Aorta (tissue), 5 donors: ENCODE results near the gene NFU1. TPM values are rescaled to one million over a fixed set of nuclear protein-coding genes. Genes with fewer than 3 reads are reported as not detected.

Experiments
- ATAC-seq: fragments of 200-7000 bp; cut with Tn5 transposase; one replicate; pipeline ENCODE4 v1.9.1; 2022; ENCODE audit warnings: moderate library complexity; ENCODE audit not compliant: low FRiP score
- DNase-seq, 2 donors: peaks; one replicate each; pipeline ENCODE4 v3.0.0-alpha.2; 2020
- H3K27ac ChIP-seq, 2 donors: one replicate each; pipeline ENCODE4 v1.5.1; 2013; ENCODE audit warnings: low read length in 2 of 2, mild to moderate bottlenecking in 2 of 2, moderate library complexity in 2 of 2, control low read depth in 1 of 2, inconsistent platforms in 1 of 2, low read depth in 1 of 2
- H3K27me3 ChIP-seq, 2 donors: one replicate each; pipeline ENCODE4 v1.6.1; 2013; ENCODE audit warnings: control low read depth in 1 of 2, low read length in 1 of 2, mild to moderate bottlenecking in 1 of 2, moderate library complexity in 1 of 2; ENCODE audit not compliant: insufficient read depth in 2 of 2, control insufficient read depth in 1 of 2
- H3K36me3 ChIP-seq, 2 donors: one replicate each; pipeline ENCODE4 v1.6.1; 2013; ENCODE audit warnings: control low read depth in 1 of 2, low read length in 1 of 2, mild to moderate bottlenecking in 1 of 2; ENCODE audit not compliant: insufficient read depth in 2 of 2, control insufficient read depth in 1 of 2
- H3K4me1 ChIP-seq, 2 donors: one replicate each; pipeline ENCODE4 v1.6.1; 2013; ENCODE audit warnings: low read length in 2 of 2, control low read depth in 1 of 2, mild to moderate bottlenecking in 1 of 2, moderate library complexity in 1 of 2; ENCODE audit not compliant: insufficient read depth in 2 of 2, control insufficient read depth in 1 of 2
- H3K4me3 ChIP-seq, 2 donors: one replicate each; pipeline ENCODE4 v1.5.1; 2013; ENCODE audit warnings: low read length in 2 of 2, control low read depth in 1 of 2, mild to moderate bottlenecking in 1 of 2
- H3K9me3 ChIP-seq: one replicate; pipeline ENCODE4 v1.6.1; 2013; ENCODE audit warnings: mild to moderate bottlenecking, low read length; ENCODE audit not compliant: control insufficient read depth
- WGBS, 2 donors: extraction: QIAGEN DNeasy Blood & Tissue Kit; methylation state at CpG; one replicate each; pipeline ENCODE4 v1.1.7; 2013; 5-methylcytosine and 5-hydroxymethylcytosine counted together
- intact Hi-C, 2 donors: fragments of 100-400 bp; cut with DNase I; formaldehyde crosslinking; loops; one replicate each; pipeline versions ENCODE4 v1.14.2 to v1.15.0; 2022
- polyA plus RNA-seq, 2 donors: library from polyadenylated mRNA; stranded (reverse); fragments of 200-250 nt; gene quantifications; one replicate each; pipeline ENCODE4 v1.2.3, GENCODE V29; 2013
- total RNA-seq, 2 donors: library from RNA; stranded (reverse); fragmentation: NEBNext Ultra II Directional; extraction: Animal tissue kit (Norgen Biotek cat#: 25700); gene quantifications; one replicate each; pipeline ENCODE4 v1.2.1, GENCODE V29; 2021
- donor health status: healthy with polysubstance abuse.
- donor health status: Bipolar disorder and iron deficiency.
- donor health status: DM: no; HTN: no; CAD: no.
- donor health status: DM: no; HTN: no; CAD: no.
- donor health status: DM: yes; HTN: yes; CAD: no.

Gene NFU1
- total and polyA plus RNA-seq, 4 donors: 39.8 to 101 (median 50.9) TPM

- Histone ChIP-seq H3K9me3 (no peaks in the 10 kb centered on the region), H3K27me3 (no peaks in the 10 kb centered on the region), H3K4me1 (no peaks in the 10 kb centered on the region), H3K4me3 (no peak overlapping the region), H3K27ac (no peak overlapping the region), H3K36me3 (peaks cover 3% of the 10 kb centered on the region in 2 donors)
- DNase-seq (no peak), ATAC-seq (no peak)
- 83 to 84% methylated on average over 1 of the region's 1 CpG for WGBS, 2 donors
- intact Hi-C loops: no loop called here
These were observed 21.1 kb downstream of the NFU1 start for GRCh38 chr2:69416147-69416546.

- Histone ChIP-seq H3K9me3 (no peaks in the 10 kb centered on the region), H3K27me3 (no peaks in the 10 kb centered on the region), H3K4me3 (no peak overlapping the region), H3K27ac (no peak overlapping the region), H3K4me1 (no peaks in the 10 kb centered on the region), H3K36me3 (peaks cover 3 to 5% of the 10 kb centered on the region in 2 donors)
- no peak for ATAC-seq
- intact Hi-C loops: no loop called here
- DNase-seq: no peak
These were observed 26.1 kb downstream of the NFU1 start for GRCh38 chr2:69411120-69411519.

- no peaks in the 10 kb centered on the region for H3K9me3 ChIP-seq
- H3K4me1 ChIP-seq: no peaks in the 10 kb centered on the region
- DNase-seq (no peak), ATAC-seq (no peak)
- H3K27ac ChIP-seq: no peak overlapping the region
- H3K27me3 ChIP-seq: no peaks in the 10 kb centered on the region
- H3K4me3 ChIP-seq: no peak overlapping the region
- intact Hi-C loops: no loop called here
- H3K36me3 ChIP-seq: peaks cover 0 to 4% of the 10 kb centered on the region in 2 donors
These were observed 31.9 kb downstream of the NFU1 start for GRCh38 chr2:69405306-69405705.

DNA sequence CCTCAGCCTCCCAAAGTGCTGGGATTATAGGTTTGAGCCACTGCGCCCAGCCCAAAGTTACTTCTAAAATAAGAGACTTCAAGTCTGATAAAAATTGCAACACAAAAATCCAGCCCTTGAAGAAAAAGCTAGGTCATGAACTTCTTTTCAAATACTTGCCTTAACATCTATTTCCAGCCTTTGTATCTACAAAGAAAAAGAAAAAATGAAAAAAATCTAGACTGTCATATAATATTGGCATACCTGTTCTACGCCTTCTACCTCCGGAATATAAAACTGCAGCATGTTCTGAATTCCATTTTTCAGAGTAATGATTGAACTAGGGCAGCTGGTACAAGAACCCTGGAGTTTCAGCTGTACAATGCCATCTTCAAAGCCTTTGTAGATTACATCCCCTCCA, 37.1 kb downstream of the NFU1 start:
- no peaks in the 10 kb centered on the region for H3K4me1 ChIP-seq
- no peak overlapping the region for H3K4me3 ChIP-seq
- 97 to 98% methylated on average over 3 of the region's 3 CpGs for WGBS, 2 donors
- no peaks in the 10 kb centered on the region for H3K27me3 ChIP-seq
- no peak for ATAC-seq
- H3K36me3 ChIP-seq: peaks cover 0 to 2% of the 10 kb centered on the region in 2 donors
- no peak overlapping the region for H3K27ac ChIP-seq
- intact Hi-C loops: no loop called here
- DNase-seq: no peak
- H3K9me3 ChIP-seq: no peaks in the 10 kb centered on the region

DNA sequence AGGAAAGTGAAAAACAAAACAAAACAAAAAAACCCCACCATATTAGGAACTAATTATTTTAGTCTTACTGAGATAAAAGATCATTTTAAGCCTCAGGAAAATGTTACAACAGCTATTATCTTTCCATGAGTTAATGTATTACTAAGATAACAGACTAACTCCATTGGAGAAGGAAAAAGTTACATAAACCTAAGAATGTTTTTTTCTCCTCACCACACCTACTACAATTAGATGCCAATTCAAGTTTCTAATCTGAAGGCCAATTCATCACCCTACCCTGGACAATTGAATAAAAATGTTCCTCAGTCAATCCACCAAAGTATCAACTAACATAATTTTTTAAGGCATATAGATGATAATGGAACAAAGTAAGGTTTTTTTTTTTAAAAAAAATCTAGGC, 40.0 kb downstream of the NFU1 start:
- DNase-seq: no peak
- Histone ChIP-seq H3K27me3 (no peaks in the 10 kb centered on the region), H3K9me3 (no peaks in the 10 kb centered on the region), H3K27ac (no peak overlapping the region), H3K4me3 (no peak overlapping the region), H3K36me3 (peaks cover 0 to 2% of the 10 kb centered on the region in 2 donors), H3K4me1 (no peaks in the 10 kb centered on the region)
- ATAC-seq: no peak
- intact Hi-C loops: no loop called here

DNA sequence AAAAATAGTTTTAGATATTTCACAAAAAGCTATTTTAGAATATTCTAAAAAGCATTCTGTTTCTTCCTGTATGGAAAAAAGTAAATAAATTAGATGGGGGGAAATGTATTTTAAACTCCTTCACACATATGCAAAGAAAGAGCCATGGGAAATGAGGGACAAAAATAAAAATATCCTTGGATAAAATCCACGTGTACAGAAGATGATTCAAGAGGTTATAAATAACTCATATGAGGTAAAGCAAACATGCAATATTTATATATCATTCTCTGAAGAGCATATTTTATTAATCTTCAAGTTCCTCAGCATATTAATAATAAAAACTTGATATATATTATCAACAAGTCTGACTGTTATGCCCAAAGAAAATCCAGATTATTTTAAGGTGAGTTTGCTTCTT, 41.4 kb downstream of the NFU1 start:
- Histone ChIP-seq H3K27ac (no peak overlapping the region), H3K27me3 (no peaks in the 10 kb centered on the region), H3K36me3 (no peaks in the 10 kb centered on the region), H3K9me3 (no peaks in the 10 kb centered on the region), H3K4me1 (no peaks in the 10 kb centered on the region), H3K4me3 (no peak overlapping the region)
- DNase-seq (no peak), ATAC-seq (no peak)
- 4 to 7% methylated on average over 1 of the region's 1 CpG for WGBS, 2 donors
- intact Hi-C loops: no loop called here

DNA sequence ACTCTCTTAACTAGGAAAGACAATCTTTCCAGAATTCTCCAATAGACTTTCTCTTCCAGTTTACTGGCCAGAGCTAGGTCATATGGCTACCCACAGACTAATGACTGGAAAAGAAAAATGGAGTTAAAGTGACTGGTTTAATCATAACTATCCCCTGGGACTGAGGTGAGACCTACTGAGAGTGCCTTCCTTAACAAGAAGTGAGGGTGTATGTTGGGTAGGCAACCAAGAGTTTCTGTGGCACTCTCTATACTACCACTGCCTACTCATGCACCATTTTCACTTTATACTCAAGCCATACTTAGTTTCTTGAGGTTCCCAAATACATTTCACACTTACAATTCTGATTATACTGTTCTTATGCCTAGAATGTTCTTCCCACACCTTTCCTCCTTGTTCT, 43.3 kb downstream of the NFU1 start:
- intact Hi-C loops: no loop called here
- H3K27me3 ChIP-seq: no peaks in the 10 kb centered on the region
- H3K9me3 ChIP-seq: no peaks in the 10 kb centered on the region
- H3K4me1 ChIP-seq: no peaks in the 10 kb centered on the region
- ATAC-seq (no peak), DNase-seq (no peak)
- H3K4me3 ChIP-seq: no peak overlapping the region
- no peaks in the 10 kb centered on the region for H3K36me3 ChIP-seq
- H3K27ac ChIP-seq: no peak overlapping the region

- Histone ChIP-seq H3K27ac (no peak overlapping the region), H3K9me3 (no peaks in the 10 kb centered on the region), H3K36me3 (no peaks in the 10 kb centered on the region), H3K27me3 (no peaks in the 10 kb centered on the region), H3K4me3 (no peak overlapping the region), H3K4me1 (no peaks in the 10 kb centered on the region)
- no peak for DNase-seq
- ATAC-seq: no peak
- intact Hi-C loops: no loop called here
- WGBS, 2 donors: 89 to 91% methylated on average over 3 of the region's 3 CpGs
These were observed 46.8 kb downstream of the NFU1 start for GRCh38 chr2:69390471-69390870.

DNA sequence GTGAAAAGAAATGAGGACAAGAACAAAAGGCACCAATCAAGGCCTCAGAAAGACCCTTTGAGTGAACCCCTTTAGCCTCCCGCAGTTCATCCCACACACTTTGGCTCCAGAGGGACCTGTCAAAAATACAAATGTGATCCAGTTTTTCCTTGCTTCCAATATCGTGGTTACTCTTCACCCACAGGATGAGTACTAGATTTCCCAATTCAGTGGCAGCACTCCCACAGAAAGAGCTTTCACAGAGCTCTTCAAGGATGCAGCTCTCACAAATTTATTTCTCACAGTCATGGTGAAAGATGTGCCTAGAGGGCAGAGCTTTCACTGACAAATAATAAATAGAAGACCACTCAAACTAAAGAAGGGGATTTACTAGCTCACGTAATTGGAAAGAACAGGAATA, 47.2 kb downstream of the NFU1 start:
- intact Hi-C loops: no loop called here
- DNase-seq (no peak), ATAC-seq (no peak)
- 81 to 85% methylated on average over 3 of the region's 3 CpGs for WGBS, 2 donors
- Histone ChIP-seq H3K27me3 (no peaks in the 10 kb centered on the region), H3K9me3 (no peaks in the 10 kb centered on the region), H3K4me3 (no peak overlapping the region), H3K27ac (no peak overlapping the region), H3K4me1 (no peaks in the 10 kb centered on the region), H3K36me3 (no peaks in the 10 kb centered on the region)
